HG02870 (cell line): ENCODE data around the gene LMNA.

Experiments used
- ATAC-seq: cut with Tn5 transposase; IDR thresholded peaks from one replicate; pipeline ENCODE4 v1.9.1; 2021; ENCODE audit warnings: mild to moderate bottlenecking, moderate library complexity; ENCODE audit not compliant: unreplicated experiment

Gene LMNA

DNA sequence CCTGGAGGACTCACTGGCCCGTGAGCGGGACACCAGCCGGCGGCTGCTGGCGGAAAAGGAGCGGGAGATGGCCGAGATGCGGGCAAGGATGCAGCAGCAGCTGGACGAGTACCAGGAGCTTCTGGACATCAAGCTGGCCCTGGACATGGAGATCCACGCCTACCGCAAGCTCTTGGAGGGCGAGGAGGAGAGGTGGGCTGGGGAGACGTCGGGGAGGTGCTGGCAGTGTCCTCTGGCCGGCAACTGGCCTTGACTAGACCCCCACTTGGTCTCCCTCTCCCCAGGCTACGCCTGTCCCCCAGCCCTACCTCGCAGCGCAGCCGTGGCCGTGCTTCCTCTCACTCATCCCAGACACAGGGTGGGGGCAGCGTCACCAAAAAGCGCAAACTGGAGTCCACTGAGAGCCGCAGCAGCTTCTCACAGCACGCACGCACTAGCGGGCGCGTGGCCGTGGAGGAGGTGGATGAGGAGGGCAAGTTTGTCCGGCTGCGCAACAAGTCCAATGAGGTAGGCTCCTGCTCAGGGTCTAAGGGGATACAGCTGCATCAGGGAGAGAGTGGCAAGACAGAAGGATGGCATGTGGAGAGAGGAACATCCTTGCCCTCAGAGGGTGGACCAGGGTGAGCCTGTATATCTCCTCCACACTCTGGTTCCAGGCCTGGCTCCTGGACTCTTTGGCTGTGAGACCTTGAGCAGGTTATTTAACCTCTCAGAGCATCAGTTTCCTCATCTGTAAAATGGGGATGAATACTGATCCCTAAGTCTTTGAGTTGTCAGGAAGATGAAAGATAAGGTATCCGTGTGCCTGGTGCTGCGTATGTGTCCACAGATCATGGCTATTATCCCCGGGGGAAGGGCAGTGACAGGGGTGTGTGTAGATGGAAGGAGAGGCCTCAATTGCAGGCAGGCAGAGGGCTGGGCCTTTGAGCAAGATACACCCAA lies 21.7 kb downstream of the LMNA start:
- ATAC-seq: no peak

DNA sequence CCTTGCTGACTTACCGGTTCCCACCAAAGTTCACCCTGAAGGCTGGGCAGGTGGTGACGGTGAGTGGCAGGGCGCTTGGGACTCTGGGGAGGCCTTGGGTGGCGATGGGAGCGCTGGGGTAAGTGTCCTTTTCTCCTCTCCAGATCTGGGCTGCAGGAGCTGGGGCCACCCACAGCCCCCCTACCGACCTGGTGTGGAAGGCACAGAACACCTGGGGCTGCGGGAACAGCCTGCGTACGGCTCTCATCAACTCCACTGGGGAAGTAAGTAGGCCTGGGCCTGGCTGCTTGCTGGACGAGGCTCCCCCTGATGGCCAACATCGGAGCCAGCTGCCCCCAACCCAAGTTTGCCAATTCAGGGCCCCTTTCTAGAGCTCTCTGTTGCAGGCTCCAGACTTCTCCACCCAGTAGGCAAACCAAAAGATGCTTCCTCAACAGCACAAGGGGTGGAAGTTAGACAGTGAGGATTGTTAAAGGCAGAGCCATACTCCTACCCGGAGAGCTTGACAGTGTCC lies 22.5 kb downstream of the LMNA start:
- no peak for ATAC-seq

- no peak for ATAC-seq
Observed at GRCh38 chr1:156138458-156138867, 24.0 kb downstream of the LMNA start.

GRCh38 chr1:156140879-156141707 lies 26.6 kb downstream of the LMNA start:
- ATAC-seq: no peak

DNA sequence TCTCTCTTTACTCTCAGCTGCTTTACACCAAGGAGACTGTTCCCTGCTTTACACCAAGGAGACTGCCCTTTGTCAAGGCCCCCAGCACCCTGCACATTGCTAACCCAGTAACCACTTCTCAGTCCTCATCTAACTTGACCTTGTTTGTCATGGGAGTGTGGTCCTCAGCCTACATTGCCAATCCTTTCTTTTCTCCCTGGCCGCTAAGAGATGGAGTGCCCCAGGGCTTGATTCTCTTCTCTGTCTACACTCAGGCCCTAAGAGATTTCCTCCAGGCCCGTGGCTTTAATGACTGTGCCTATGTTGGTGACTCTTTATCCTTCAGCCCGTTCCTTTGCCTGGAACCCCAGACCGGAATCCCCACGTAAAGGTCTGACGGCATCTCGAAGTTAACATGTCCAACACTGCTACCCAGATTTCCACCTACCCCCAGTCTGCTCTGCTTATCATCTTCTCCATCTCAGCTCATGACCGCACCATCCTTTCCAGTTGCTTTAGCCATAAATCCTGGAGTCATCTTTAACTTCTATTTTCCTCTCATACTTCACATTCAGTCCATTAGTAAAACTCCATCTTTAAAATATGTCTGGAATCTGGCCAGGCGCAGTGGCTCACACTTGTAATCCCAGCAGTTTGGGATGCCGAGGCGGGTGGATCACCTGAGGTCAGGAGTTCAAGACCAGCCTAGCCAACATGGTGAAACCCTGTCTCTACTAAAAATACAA lies 29.4 kb downstream of the LMNA start:
- no peak for ATAC-seq

DNA sequence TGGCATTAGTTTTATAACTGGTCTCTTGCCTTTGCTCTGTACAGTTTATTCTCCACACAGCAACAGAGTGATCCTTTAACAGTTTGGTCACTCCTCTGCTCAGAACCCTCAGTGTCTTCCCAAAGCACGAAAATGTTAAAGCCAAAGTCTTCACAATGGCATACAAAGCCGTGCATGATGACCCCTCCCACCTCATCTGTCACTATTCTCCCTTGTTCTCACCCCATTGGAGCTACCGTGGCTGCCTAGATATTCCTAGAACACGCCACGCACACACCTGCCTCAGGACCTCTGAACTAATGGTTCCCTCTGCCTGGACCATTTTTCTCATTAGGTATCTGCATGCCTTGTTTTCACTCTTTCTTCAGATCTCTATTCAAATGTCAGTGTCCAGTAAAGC lies 30.2 kb downstream of the LMNA start:
- no peak for ATAC-seq

DNA sequence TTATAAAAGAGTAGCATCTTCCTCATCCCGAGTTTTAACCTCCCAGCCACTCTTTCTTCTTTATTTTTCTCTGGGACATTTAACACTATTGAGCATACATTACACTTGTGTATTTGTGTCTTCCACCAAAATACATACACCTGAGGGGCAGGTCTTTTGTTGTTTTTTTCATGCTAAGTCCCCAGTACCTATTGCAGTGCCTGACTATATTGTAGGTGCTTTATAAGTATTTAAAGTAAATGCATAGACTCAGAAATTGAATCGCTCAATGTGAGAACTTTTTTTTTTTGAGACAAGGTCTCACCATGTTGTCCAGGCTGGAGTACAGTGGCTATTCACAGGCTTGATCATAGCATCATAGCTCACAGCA lies 31.1 kb downstream of the LMNA start:
- no peak for ATAC-seq

DNA sequence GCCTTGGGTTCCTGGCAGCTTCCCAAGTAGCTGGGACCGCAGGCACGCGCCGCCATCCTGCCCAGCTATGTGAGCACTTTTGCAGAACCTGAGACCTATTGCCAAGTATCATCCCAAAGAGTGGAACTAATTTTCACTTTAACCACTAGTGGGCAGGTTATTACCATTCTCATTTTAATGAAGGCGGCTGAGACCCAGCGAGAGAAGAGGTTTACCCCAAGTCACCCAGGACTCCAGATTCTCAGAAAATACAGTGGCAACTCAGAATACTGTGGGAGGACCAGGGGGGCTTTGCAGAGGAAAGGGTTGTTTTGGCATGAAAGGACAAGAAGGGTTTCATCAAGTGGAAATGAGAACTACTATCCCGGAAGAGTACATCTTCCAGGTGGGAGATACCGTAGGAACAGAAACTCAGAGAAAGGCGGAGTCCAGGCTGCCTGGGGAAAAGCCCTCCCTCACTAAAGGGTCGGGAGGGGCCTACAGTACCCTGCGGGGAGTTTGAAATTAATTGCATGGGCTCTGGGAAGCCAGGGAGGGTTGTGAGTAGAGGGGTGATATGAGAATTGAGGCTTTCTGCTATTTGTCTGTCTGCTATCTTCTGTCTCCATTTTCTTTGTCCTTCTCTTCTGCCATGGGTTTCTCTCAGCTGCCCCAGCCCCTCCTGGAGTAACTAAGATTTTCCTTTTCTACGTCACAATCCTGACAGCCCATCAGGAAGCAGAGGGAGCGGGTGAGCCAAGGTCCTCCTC lies 31.7 kb downstream of the LMNA start:
- no peak for ATAC-seq

DNA sequence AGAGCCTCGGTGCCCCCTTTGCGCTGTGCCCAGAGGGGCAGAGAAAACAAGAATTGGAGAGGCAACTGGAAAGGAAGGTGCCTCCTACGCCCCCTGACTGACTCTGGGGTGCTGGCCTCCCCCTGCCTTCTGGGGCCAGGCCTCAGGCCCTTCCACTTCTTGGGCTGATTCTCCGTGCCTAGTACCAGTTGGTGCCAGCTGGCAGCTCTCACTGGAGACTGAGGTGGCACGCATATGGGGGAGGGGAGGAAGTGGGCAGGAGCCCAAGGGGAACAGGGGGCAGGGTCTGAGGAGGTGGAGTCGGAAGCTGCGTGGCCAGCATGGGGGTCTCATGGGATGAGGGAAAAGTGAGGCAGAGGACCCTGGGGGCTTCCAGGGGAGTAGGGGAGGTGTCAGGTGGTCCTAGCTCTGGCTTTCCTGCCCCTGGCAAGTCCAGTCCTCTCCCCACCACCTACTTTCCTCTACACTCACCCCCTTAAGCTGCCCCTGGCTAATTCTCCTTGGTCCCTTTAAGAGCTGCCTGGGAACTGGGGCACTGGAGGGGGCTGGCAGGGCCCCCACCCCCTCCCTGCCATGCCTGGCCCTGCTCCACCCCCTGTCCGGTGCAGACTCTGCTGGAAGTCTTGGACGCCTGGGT lies 32.4 kb downstream of the LMNA start:
- ATAC-seq: no peak

DNA sequence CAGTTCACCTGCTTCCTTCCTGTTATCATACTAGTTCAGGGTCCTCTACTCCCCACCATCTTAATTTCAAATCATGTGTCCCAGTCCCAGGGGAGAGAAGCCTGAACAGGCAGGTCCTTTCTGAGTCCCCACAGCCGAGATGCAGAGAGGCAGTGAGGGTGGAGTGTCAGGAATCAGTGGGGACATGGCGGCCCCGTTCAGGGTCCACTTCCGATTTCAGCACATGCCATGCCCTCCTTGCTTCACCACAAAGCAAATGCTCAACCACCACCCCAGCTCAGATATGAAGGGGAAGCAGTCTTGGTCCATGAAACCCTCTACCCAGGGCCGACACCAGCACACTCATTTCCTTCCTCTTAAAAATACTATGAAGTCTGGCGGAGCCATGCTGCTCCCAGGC lies 33.7 kb downstream of the LMNA start:
- no peak for ATAC-seq

DNA sequence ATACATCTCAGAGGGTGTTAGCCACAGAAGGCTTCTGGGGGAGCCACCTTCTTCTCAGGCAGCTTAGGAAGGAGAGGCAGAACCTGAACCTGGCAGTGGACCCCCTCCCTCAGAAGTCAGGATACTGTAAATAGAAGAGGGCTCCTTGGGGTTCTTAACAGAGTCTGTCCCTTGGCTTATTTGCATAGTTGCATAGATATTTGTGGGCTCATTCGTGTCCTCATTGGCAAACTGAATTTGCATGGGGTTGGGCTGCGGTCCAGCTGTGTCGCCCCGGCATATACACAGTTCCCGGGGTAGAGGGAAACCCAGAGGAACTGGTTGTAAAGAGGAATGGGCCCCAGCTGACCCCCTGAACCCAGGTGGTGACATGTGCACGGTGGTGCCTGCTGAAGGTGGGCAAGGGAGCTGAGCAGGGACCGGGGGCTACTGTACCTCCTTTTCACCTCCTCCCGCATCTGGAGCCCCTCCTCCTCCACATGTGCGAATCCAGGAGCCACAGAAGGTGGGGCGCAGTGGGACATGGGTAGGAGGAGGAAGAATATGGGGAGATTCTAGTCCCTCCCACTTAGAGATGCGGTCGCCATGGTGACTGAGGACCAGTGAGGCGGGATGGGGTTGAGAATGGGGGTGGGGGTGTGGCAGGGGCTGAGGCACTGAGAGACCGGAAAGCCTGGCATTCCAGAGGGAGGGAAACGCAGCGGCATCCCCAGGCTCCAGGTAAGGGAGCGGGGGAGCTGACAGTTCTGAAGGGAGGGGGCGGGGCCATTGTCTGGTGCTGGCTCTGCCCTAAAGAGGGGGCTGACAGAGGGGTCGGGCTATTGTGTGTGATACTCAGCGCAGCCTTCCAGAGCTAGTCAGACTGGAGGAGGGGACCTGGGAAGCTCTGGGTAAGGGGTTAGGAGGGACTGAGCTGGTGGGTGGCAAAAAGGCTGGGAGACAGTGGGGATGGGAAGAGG lies 35.1 kb downstream of the LMNA start:
- ATAC-seq: peak; percentile 56

DNA sequence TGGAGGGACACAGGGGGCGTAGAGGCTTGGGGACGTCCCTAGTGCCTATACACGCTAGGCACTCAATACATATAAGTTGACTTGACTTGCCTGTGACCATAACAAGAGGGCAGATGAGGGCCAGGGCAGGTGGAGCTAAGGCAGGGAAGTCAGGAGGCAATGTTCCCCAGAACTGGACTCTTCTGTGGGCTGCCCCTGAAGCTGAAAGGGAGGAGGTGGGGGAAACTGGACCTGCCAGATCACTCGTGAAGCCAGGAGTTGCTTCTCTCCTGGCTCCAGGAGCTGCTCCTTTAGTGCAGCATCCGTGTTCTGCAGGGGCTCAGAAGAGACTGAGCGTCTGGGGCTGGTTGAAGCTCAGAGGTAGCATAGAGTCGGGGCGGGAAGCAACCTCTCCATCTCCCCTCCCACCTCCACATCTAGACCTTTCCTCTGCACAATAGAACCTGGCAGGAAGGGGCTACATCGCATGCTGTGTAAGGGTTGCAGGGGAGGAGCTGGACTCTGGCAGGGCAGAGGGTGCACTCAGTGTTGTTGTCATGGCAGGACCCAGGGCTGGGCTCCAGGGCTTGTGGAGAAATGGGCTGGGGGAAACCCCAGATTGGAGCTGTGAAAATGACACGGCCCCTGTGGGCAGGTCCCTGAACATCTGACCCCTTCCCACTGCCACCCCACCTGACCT lies 36.0 kb downstream of the LMNA start:
- ATAC-seq: no peak

- no peak for ATAC-seq
Observed at GRCh38 chr1:156151093-156151688, 36.7 kb downstream of the LMNA start.

DNA sequence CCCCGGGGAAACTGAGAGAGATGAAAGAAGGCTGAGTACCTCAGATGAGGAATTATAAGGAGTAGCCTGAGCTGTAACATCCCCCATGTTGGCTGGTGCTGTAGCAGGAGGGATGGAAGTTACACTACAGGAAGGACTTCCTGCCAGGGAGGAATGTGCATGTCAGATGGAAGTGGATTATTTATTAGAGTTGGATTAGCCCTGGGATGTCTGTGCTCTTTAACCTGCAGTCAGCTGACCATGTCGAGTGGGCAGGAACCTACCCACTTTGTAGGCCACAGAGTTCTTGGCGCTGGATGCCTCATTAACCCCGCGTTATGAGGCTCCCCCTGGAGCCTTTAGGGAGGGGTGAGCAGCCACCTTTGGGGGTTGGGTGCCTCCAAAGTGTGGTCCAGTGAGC lies 38.1 kb downstream of the LMNA start:
- no peak for ATAC-seq

- ATAC-seq: no peak
Observed at GRCh38 chr1:156153362-156153761, 38.9 kb downstream of the LMNA start, which contains the start of gene SEMA4A. TSS of gene SEMA4A (plus strand) at chr1:156153585. CDS start at chr1:156154579, 994 bp downstream.

- no peak for ATAC-seq
Observed at GRCh38 chr1:156154317-156154749, 39.8 kb downstream of the LMNA start.

DNA sequence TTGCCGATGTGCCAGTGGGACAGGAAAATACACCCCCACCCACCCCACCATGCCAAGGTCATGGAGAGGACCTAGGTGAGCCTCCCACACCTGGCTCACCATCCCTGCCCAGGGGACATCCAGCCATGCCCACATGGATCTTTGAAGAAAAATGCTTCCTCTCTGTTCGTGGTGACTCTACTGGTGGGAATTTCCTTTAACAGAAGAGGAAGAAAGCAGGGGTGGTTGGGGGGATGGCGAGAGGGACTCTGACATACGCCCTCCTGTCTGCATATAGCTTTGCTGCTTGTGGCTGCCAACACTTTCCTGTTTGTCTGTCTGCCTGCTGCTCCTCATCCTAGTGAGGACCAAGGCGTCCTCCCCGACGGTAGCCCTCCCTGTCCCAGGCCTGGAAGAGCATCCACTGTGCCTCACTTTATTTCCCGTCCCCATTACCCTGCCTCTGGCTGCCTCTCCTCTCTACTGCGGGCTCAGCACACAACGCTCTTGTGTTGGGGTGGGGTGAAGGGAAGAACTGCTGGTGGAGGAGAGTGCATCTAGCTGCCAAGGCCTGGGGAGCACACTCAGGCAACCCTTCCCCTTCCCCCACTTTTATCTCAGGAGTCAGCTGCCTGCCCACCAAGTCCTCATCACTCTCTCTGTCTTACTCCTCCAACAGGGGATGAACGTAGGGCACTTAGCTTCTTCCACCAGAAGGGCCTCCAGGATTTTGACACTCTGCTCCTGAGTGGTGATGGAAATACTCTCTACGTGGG lies 41.4 kb downstream of the LMNA start:
- ATAC-seq: no peak
